DMS79 treated with DMSO at 0.1 percent for 48 hours (cell line): ENCODE results near the gene MT1E.

Experiments
- DNase-seq: peaks from one replicate; lab custom pipeline; 2025; lab: John Stamatoyannopoulos, UW

Gene MT1E

DNA sequence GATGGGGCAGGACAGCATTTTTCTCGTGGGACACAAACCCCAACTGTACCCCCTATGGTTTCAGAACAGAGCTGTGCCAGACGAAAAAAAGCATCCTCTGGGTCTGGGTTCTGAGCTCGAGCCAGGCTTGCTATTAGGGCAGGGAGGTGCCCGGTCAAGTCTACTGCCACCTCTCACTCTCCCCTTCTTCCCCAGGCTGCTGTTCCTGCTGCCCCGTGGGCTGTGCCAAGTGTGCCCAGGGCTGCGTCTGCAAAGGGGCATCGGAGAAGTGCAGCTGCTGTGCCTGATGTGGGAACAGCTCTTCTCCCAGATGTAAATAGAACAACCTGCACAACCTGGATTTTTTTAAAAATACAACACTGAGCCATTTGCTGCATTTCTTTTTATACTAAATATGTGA, 1.1 kb downstream of the MT1E start:
- no peak for DNase-seq

DNA sequence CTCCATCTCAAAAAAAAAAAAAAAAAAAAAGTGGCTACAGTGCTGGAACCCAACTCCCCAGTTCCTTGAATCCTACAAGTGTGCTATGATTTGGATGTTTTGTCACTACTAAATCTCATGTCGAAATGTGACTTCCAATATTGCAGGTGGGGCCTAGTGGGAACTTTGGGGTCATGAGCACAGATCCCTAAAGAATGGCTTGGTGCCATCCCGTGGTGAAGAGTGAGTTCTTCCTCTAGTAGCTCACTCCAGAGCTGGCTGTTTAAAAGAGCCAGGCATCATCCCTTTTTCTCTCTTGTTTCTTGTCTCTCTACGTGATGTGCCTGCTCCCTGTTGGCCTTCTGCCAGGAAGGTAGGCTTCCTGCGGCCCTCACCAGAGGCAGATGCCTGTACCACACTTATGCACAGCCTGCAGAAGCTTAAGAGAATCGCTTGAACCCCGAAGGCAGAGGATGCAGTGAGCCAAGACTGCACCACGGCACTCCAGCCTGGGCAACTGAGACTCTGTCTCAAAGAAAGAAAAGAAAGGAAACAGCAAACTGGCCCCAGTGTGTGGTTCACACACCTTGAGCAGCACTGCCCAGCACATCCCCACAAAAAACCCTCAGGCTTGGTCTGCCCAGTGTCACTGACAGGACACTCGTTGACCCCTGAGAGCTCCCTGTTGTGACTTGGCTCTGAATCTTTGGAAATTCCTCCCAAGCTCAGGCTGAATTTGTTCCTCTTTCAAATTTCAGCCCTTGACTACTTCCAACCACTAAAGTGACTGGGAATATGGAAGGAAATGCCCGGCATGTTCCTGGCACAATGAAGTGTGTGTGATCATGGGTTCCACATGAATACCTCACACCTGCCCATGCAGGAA, 3.1 kb downstream of the MT1E start:
- DNase-seq = no peak

DNA sequence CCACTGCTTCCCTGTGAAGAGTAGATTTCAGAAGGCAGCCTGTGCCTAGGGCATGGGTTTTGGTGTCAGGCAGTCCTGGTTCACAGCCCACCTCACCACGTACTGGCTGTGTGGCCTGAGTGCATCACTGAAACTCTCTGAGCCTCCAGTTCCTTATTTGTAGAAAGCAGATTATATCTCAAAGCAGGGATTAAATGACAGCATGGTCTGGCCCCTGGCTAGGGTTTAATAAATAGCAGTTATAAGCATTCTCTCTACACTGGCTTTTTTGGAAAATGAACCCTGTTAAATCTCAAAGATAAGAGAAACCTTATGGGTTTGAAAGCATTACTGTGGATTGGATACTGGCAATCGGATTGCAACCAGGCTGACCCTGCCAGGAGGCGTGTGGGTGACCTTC, 4.0 kb downstream of the MT1E start:
- no peak for DNase-seq

DNA sequence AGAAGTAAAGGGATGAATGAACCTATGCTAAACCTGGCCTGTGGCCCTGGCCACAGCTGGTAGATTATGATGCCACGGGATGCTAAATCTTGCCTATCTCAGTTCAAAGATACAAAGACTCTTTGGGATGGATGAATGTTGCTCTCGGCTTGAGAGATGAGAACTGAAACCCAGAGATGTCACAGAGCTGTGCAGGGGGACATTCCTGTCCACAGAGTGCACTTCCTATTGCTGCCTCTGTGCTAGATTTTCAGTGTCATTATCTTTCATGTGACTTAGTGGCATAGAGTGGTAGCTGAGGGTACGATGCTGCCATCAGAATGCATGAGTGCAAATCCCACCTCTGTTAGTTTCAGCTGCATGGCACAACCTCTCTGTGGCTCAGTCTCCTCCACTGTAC, 4.6 kb downstream of the MT1E start:
- DNase-seq = no peak

DNA sequence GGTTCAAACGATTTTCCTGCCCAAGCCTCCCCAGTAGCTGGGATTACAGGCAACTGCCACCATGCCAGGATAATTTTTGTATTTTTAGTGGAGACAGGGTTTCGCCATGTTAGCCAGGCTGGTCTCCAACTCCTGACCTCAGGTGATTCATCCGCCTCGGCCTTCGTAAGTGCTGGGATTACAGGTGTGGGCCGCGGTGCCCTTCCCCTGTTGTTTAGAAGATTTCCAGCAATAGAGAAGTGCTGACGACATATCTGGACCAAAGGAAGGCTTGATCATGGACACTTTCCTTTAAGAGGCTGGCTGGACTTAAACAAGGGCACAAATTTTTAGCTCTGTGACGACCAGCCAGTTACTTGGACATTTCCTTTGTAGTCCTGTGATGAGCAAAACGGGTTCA, 5.6 kb downstream of the MT1E start:
- DNase-seq = no peak

DNA sequence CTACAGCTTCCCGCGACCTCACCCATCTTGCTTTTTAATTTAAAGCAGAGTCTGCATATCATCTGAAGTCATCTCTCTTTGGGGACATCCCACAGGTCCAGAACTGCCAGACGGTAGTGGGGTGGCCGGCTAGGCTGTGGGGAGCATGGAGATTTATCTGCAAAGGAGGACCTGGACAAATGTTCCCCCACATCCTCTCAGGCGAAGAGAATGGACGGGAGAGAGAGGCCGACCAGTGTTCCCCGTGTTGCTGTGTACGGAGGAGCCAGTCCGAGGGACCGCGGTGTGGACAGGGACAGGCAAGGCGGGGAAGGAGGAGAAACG, 6.2 kb downstream of the MT1E start:
- no peak for DNase-seq

DNA sequence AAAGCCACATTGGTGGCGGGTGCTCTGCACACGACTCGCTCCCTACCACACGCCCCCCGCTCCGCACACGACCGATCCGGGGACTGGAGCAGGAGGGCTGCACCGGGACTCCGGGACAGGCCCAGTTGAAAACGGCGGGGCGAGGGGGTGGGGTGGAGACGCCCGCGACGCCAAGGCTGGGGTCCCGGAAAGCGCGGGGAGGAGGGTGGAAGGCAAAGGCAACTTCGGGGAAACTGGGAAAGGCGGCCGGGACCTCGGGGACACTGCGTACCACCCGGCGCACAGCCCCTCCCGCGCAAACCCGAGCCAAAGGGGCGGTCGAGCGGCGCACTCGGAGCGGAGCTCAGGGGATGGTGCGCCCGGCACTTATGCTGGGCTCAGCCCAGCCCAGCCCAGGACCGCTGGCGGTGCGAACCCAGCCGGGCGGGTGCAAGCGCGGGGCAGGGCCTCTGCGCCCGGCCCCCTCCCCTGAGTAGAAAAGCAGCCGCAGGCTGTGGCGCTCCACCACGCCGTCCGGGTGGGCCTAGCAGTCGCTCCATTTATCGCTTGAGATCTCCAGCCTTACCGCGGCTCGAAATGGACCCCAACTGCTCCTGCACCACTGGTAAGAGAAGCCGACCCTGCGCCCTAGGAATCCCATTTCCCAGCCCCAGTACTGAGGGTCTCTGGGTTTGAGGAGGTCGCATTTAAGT, 6.7 kb downstream of the MT1E start, which contains the start of gene MT1M:
Gene MT1M, plus strand, starts transcription at position 504 of the 692 bp plus-strand sequence. Its CDS starts 73 bp downstream, at position 577.
- no peak for DNase-seq

GRCh38 chr16:56632848-56633365, 7.3 kb downstream of the MT1E start:
- no peak for DNase-seq

DNA sequence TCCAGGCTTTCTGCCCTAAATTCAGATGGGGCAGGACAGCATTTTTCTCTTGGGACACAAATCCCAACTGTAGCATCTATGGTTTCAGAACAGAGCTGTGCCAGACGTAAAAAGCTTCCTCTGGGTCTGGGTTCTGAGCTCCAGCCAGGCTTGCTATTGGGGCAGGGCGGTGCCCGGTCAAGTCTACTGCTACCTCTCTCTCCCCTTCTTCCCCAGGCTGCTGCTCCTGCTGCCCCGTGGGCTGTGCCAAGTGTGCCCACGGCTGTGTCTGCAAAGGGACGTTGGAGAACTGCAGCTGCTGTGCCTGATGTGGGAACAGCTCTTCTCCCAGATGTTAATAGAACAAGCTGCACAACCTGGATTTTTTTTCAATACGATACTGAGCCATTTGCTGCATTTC, 8.0 kb downstream of the MT1E start:
- DNase-seq = no peak

DNA sequence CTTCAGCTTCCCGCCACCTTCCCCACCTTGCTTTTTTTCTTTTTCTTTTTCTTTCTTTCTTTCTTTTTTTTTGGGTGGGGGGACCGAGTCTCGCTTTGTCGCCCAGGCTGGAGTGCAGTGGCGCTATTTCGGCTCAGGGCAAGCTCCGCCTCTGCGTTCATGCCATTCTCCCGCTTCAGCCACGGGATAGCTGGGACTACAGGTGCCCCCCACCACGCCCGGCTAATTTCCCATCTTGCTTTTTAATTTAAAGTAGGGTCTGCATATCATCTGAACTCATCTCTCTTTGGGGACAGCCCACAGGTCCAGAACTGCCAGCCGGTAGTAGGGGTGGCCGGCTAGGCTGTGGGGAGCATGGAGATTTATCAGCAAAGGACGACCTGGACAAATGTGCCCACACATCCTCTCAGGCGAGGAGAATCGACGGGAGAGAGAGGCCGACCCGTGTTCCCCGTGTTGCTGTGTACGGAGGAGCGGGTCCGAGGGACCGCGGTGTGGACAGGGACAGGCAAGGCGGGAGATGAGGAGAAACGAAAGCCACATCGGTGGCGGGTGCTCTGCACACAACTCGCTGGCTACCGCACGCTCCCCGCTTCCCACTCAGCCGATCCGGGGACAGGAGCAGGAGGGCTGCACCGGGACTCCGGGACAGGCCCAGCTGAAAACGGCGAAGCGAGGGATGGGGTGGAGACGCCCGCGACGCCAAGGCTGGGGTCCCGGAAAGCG, 9.3 kb downstream of the MT1E start:
- no peak for DNase-seq

DNA sequence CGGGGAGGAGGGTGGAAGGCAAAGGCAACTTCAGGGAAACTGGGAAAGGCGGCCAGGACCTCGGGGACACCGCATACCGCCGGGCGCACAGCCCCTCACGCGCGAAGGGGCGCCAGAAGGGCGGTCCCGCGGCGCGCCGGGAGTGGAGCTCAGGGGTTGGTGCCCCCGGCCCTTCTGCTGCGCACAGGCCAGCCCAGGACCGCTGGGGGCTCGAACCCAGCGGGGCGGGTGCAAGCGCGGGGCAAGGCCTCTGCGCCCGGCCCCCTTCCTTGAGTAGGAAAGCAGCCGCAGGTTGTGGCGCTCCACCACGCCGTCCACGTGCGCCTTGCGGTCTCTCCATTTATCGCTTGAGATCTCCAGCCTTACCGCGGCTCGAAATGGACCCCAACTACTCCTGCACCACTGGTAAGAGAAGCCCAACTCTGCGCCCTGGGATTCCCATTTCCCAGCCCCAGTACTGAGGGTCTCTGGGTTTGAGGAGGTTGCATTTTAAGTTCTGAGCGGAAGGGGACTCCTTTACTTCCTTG, 9.9 kb downstream of the MT1E start:
- DNase-seq = no peak

DNA sequence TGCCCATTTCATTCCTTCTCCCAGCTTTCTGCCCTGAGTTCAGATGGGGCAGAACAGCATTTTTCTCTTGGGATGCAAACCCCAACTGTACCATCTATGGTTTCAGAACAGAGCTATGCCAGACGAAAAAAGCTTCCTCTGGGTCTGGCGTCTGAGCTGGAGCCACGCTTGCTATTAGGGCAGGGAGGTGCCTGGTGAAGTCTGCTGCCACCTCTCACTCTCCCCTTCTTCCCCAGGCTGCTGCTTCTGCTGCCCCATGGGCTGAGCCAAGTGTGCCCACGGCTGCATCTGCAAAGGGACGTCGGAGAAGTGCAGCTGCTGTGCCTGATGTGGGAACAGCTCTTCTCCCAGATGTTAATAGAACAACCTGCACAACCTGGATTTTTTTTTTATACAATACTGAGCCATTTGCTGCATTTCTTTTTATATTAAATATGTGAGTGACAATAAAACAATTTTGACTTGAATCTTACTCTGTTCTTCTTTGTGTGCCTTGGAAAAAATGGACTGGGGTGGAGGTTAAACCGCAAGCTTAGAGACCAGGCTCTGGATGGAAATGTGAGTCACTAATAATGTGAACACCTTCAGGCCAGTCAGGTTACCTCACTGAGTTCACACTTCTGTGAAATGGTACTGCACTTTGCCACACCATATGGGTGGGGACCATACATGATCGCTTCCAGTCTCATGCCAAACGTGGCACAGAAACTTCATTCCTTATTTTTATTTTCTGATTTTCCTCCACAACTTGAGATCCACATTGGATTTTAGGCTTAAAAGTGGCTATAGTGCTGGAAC, 11.2 kb downstream of the MT1E start:
- DNase-seq = no peak

DNA sequence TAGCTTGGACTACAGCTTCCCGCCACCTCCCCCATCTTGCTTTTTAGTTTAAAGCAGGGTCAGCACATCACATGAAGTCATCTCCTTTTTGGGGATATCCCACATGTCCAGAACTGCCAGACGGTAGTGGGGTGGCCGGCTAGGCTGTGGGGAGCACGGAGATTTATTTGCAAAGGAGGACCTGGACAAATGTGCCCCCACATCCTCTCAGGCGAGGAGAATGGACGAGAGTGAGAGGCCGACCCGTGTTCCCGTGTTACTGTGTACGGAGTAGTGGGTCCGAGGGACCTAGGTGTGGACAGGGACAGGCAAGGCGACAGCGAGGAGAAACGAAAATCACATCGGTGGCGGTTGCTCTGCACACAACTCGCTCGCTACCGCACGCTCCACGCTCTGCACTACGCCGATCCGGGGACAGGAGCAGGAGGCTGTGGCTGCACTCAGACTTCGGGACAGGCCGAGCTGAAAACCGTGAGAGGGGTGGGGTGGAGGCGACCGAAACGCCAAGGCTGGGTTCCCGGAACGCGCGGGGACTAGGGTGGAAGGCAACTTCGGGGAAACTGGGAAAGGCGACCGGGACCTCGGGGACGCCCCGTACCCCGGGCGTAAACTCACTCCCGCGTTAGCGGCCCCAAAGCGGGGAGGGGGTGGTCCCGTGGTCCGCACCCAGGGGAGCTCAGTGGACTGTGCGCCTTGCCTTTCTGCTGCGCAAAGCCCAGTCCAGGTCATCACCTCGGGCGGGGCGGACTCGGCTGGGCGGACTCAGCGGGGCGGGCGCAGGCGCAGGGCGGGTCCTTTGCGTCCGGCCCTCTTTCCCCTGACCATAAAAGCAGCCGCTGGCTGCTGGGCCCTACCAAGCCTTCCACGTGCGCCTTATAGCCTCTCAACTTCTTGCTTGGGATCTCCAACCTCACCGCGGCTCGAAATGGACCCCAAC, 12.5 kb downstream of the MT1E start, which contains the start of gene MT1A:
Gene MT1A, plus strand, starts transcription at position 853 of the 937 bp plus-strand sequence. Its CDS starts 73 bp downstream, at position 926.
- DNase-seq = peak; percentile 11

DNA sequence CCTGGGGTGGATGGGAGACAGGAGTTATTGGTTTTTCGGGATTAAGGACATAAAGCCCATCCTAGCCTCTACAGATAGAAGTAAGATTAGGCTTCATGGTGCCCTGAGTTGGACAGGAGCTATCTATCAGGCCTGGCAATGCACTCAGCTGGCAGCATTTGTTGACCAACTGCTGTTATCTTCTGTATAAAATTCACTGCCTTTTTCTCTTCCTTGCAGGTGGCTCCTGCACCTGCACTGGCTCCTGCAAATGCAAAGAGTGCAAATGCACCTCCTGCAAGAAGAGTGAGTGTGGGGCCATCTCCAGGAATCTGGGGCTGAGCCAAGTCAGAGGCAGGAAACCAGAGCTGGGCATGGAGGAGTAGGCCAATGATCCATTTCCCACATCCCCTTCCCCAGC, 13.5 kb downstream of the MT1E start:
- DNase-seq = no peak

- DNase-seq = no peak
Observed at GRCh38 chr16:56640076-56640475, 14.5 kb downstream of the MT1E start.

DNA sequence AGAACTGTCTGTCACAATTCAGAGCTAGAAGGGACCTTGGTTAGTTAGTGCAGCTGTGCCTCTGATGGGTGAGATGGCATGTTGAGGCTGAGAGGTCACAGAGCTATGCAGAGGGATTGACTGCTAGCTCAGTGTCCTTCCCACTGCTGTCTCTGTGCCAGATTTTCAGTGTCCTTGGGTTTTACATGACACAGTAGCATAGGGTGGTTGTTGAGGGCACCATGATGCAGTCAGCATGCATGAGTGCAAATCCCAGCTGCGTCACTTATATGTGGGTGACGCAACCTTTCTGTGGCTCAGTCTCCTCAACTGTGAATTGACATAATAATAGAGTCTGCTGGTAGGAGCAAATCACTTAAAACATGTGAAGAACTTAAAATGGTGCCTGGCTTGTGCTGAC, 15.6 kb downstream of the MT1E start:
- no peak for DNase-seq

GRCh38 chr16:56643080-56643778, 17.6 kb downstream of the MT1E start:
- no peak for DNase-seq

DNA sequence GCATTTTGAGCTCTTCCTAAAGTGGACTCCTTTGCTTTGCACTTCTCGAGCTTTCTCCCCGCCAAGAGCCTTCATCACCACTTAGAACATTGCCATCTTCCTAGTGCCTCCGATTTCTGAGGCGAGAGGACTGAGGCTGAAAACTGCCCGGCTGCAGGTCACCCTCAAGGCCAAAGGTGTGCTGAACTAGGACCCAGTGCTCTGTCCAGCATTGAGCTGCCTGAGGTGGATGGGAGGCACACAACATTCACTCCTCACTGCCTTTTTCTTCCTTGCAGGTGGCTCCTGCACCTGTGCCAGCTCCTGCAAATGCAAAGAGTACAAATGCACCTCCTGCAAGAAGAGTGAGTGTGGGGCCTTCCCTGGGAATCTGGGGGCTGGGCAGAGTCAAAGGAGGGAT, 18.3 kb downstream of the MT1E start:
- DNase-seq = no peak

DNA sequence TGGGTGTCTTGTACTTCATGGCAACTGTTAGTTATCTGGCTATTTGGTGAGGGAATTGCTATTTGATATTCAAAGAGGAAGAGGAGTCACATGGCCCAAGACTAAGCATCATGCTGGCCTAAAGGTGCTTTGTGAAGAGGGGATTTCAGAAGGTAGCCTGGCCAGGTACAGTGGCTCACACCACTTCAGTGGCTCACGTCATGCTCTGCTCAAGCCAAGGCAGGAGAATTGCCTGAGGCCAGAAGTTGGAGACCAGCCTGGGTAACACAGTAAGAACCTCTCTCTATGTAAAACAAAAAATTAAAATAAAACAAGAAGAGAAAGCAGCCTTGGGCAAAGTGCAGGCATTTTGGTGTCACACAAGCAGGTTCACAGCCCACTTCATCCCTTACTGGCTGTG, 19.7 kb downstream of the MT1E start:
- no peak for DNase-seq

DNA sequence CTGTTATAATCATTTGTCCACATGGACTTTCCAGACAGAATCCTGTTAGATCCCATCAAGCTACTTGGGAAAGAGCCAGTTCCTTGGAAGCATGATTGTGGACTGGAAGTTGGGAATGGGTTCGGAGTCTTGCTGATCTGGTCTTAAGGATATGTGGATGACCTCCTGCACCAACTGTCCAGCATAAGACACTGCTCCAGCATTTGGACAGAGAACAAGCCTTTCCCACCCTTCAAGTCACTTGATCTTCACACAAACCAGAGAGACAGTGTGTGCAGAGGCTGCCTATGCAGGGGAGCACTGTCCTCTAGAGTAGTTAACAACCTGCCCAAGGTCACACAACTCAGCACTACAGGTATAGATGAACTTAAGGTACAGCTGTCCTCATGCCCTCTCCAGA, 20.3 kb downstream of the MT1E start:
- DNase-seq = no peak
